Gastroesophageal sphincter (tissue), 4 donors: Measurements from ENCODE around the gene EMCN. TPM values are rescaled to one million over a fixed set of nuclear protein-coding genes. Genes with fewer than 3 reads are reported as not detected.
"Not testable (repeated sequence)": the region's sequence is repeated elsewhere in the genome, so short reads cannot be mapped to it uniquely, and the experiment has no call there.

Experiments
- ATAC-seq: fragments of 150-250 bp; one replicate; pipeline ENCODE4 v1.9.1; 2016; ENCODE audit warnings: mild to moderate bottlenecking, moderate library complexity
- H3K27ac ChIP-seq, 4 donors: fragments of 200-600 bp; sonication (generic) in 3 of 4; 1 replicate in 3 of 4; 2 replicates in 1 of 4; pipeline ENCODE4 v1.5.1; 2016 to 2019
- H3K27me3 ChIP-seq: fragments of 200-600 bp; sonication (generic); one replicate; pipeline ENCODE4 v1.5.1; 2019
- H3K36me3 ChIP-seq, 2 donors: fragments of 200-600 bp; sonication (generic); one replicate each; pipeline ENCODE4 v1.5.1; 2019; ENCODE audit warnings: control low read depth in 1 of 2
- H3K4me1 ChIP-seq, 3 donors: fragments of 200-600 bp; sonication (generic); 1 replicate in 2 of 3; 2 replicates in 1 of 3; pipeline ENCODE4 v1.5.1; 2016 to 2019; ENCODE audit warnings: control low read depth in 2 of 3
- H3K4me3 ChIP-seq, 2 donors: fragments of 200-600 bp; sonication (generic); one replicate each; pipeline ENCODE4 v1.5.1; 2019; ENCODE audit warnings: mild to moderate bottlenecking in 1 of 2, moderate library complexity in 1 of 2
- H3K9me3 ChIP-seq, 3 donors: fragments of 200-600 bp; sonication (generic); one replicate each; pipeline ENCODE4 v1.5.1; 2017 to 2019; ENCODE audit warnings: control low read depth in 2 of 3
- EP300 ChIP-seq: sonication (generic); formaldehyde crosslinking; IDR thresholded peaks from one replicate; pipeline ENCODE4 v1.6.1; 2017; ENCODE audit warnings: antibody characterized with exemption, mild to moderate bottlenecking
- POLR2A ChIP-seq, 2 donors: fragments of 450-650 bp; IDR thresholded peaks; one replicate each; pipeline ENCODE4 v1.6.1; 2017; ENCODE audit warnings: antibody characterized with exemption in 2 of 2, mild to moderate bottlenecking in 2 of 2, moderate library complexity in 1 of 2
- POLR2AphosphoS5 ChIP-seq: sonication (generic); formaldehyde crosslinking; IDR thresholded peaks from one replicate; pipeline ENCODE4 v1.6.1; 2017; ENCODE audit warnings: antibody characterized with exemption
- WGBS, 2 donors: methylation state at CpG; one replicate each; pipeline ENCODE4 v1.1.5; 2018; ENCODE audit warnings: low coverage in 1 of 2; 5-methylcytosine and 5-hydroxymethylcytosine counted together
- total RNA-seq, 4 donors: library from RNA; depleted of rRNA; stranded (reverse); fragments of >200 nt; gene quantifications; one replicate each; pipeline ENCODE4 v1.1.0, GENCODE V29; 2016
- TF ChIP-seq, protein P1 (sequence below), 4 experiments: fragments of 200-600 bp in 2 of 4; fragments of 450-650 bp in 2 of 4; sonication (generic) in 1 of 4; IDR thresholded peaks; one replicate each; pipeline ENCODE4 v1.5.1; 2017 to 2019; ENCODE audit warnings: antibody characterized with exemption in 4 of 4, mild to moderate bottlenecking in 2 of 4, moderate library complexity in 2 of 4

The EMCN gene
- total RNA-seq, 4 donors from 2014 or later: 5.3 to 26.8 (median 23.1) TPM

DNA sequence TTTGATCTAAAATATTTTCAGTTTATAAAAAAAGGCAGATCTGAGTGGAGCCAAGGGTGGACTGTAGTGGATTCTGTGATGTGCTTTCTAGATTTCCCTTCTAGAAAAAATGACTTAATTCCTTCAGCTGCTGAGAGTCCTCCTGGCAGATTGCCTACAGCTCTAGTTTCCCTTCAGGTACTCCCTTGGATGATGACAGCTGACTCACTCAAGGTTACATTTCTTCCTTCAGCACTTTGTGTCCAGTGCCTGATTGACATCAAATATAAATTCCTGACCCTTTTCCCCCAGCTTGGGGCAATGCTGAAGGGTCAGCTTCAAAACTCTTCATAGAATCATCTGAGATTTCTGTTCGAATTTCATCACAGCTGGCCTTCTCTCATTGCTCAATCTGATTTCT, 161.7 kb downstream of the EMCN start:
- H3K9me3 ChIP-seq: no peaks in the 10 kb centered on the region

DNA sequence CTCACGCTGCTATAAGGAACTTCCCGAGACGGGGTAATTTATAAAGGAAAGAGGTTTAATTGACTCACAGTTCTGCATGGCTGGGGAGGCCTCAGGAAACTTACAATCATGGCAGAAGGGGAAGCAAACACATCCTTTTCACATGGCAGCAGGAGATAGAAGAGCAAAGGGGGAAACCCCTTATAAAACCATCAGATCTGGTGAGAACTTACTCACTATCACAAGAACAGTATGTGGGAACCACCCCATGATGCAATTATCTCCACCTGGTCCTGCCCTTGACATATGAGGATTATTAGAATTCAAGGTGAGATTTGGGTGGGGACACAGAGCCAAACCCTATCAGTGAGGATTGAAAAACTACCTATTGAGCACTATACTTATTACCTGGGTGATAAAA, 165.5 kb downstream of the EMCN start:
- H3K27ac ChIP-seq, H3K36me3 ChIP-seq, H3K27me3 ChIP-seq, H3K4me1 ChIP-seq, H3K9me3 ChIP-seq, ATAC-seq, H3K4me3 ChIP-seq: not testable (repeated sequence)
- WGBS, 2 donors: 78 to 84% methylated on average over 3 of the region's 3 CpGs

More for the DNA sequence above, 161.7 kb downstream of the EMCN start:
- WGBS, 2 donors: 50% methylated on average over 1 of the region's 1 CpG; no CpG with 5 or more reads in 1 of the 2 donors
- H3K36me3 ChIP-seq: no peaks in the 10 kb centered on the region
- TF ChIP-seq POLR2AphosphoS5: no peak
- TF ChIP-seq, protein P1, sequence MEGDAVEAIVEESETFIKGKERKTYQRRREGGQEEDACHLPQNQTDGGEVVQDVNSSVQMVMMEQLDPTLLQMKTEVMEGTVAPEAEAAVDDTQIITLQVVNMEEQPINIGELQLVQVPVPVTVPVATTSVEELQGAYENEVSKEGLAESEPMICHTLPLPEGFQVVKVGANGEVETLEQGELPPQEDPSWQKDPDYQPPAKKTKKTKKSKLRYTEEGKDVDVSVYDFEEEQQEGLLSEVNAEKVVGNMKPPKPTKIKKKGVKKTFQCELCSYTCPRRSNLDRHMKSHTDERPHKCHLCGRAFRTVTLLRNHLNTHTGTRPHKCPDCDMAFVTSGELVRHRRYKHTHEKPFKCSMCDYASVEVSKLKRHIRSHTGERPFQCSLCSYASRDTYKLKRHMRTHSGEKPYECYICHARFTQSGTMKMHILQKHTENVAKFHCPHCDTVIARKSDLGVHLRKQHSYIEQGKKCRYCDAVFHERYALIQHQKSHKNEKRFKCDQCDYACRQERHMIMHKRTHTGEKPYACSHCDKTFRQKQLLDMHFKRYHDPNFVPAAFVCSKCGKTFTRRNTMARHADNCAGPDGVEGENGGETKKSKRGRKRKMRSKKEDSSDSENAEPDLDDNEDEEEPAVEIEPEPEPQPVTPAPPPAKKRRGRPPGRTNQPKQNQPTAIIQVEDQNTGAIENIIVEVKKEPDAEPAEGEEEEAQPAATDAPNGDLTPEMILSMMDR (IDR thresholded peaks at IDR 0.05): no peak
- no peak for TF ChIP-seq EP300
- no peak for TF ChIP-seq POLR2A (IDR thresholded peaks at IDR 0.05)
- H3K4me1 ChIP-seq: no peaks in the 10 kb centered on the region
- no peak for ATAC-seq
- H3K27me3 ChIP-seq: no peaks in the 10 kb centered on the region
- no peak overlapping the region for H3K27ac ChIP-seq
- H3K4me3 ChIP-seq: no peak overlapping the region

DNA sequence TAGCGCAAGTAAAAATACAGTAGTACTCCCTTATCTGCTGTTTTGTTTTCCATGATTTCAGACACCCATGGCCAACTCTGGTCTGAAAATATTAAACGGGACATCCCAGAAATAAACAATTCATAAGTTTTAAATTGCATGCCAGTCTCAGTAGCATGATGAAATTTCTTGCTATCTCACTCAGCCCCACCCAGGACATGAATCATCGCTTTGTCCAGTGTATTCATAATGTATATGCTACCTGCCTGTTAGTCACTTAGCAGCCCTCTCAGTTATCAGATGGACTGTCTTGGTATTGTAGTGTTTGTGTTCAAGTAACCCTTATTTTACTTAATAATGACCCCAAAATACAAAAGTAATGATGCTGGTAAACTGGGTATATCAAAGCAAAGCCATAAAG, 169.3 kb downstream of the EMCN start:
- Histone ChIP-seq H3K27me3 (no peaks in the 10 kb centered on the region), H3K9me3 (no peaks in the 10 kb centered on the region), H3K27ac (no peak overlapping the region), H3K4me1 (no peaks in the 10 kb centered on the region), H3K4me3 (no peak overlapping the region), H3K36me3 (no peaks in the 10 kb centered on the region)
- WGBS, 2 donors: 74 to 77% methylated on average over 3 of the region's 3 CpGs
- ATAC-seq: no peak
- no peak for TF ChIP-seq EP300
- no peak for TF ChIP-seq POLR2AphosphoS5
- TF ChIP-seq, protein P1 (IDR thresholded peaks at IDR 0.05): no peak
- no peak for TF ChIP-seq POLR2A (IDR thresholded peaks at IDR 0.05)

DNA sequence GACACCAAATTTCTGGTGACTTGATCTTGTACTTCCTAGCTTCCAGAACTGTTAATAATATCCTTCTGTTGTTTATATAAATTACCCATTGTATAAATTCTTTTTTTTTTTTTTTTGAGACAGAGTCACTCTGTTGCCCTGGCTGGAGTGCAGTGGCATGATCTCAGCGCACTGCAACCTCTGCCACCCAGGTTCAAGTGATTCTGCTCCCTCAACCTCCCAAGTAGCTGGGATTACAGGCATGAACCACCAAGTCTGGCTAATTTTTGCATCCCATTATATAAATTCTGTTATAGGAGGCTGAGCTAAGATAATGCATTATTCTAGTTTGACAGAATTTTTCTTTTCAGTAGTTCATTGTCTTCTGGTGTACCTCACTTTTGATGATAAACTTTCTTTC, 170.6 kb downstream of the EMCN start:
- Histone ChIP-seq H3K9me3 (no peaks in the 10 kb centered on the region), H3K27me3 (no peaks in the 10 kb centered on the region), H3K4me3 (no peak overlapping the region), H3K36me3 (no peaks in the 10 kb centered on the region), H3K27ac (no peak overlapping the region), H3K4me1 (no peaks in the 10 kb centered on the region)
- WGBS, 2 donors: 29 to 100% methylated on average over 1 of the region's 1 CpG
- TF ChIP-seq, protein P1 (IDR thresholded peaks at IDR 0.05): no peak
- no peak for TF ChIP-seq POLR2A (IDR thresholded peaks at IDR 0.05)
- no peak for TF ChIP-seq EP300
- TF ChIP-seq POLR2AphosphoS5: no peak
- ATAC-seq: no peak

DNA sequence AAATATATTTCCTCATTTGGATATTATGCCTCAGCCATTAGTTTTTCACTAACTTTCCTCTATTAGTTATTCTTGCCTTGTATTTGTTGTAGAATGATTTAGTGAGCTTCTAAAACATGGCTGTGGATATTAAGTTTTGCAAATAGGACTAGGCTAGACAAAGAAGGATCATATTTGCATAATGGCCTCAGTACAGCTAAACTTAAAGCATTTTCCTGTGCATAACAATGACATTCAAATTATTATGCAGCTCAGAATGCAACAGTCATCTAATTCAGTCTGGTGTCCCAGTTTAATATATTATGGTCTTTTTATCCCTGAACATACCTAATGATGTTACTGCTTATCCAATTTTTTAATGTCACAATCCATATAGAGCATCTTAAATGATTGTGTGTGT, 172.2 kb downstream of the EMCN start:
- Histone ChIP-seq H3K4me3 (no peak overlapping the region), H3K9me3 (no peaks in the 10 kb centered on the region), H3K27ac (no peak overlapping the region), H3K4me1 (no peaks in the 10 kb centered on the region), H3K36me3 (no peaks in the 10 kb centered on the region), H3K27me3 (no peaks in the 10 kb centered on the region)
- no peak for TF ChIP-seq POLR2A (IDR thresholded peaks at IDR 0.05)
- no peak for TF ChIP-seq POLR2AphosphoS5
- no peak for TF ChIP-seq EP300
- TF ChIP-seq, protein P1 (IDR thresholded peaks at IDR 0.05): no peak
- ATAC-seq: no peak
